Esophagus squamous epithelium (tissue), 4 donors: ENCODE data around the gene P2RX2.

ENCODE experiments used
- CTCF ChIP-seq, 6 experiments: fragments of 450-650 bp in 4 of 6; fragments of 200-600 bp in 2 of 6; sonication (generic) in 2 of 6; IDR thresholded peaks; one replicate each; pipeline ENCODE4 v1.5.1; 2016 to 2019; ENCODE audit warnings: antibody characterized with exemption in 6 of 6, mild to moderate bottlenecking in 4 of 6, moderate library complexity in 4 of 6
- POLR2A ChIP-seq, 4 donors: fragments of 450-650 bp; IDR thresholded peaks; one replicate each; pipeline ENCODE4 v1.6.1; 2017; ENCODE audit warnings: antibody characterized with exemption in 4 of 4, mild to moderate bottlenecking in 4 of 4, moderate library complexity in 3 of 4

GRCh38 chr12:132637811-132638210 lies 19.2 kb downstream of the P2RX2 start:
- TF ChIP-seq CTCF (IDR thresholded peaks at IDR 0.05) (no peak), POLR2A (IDR thresholded peaks at IDR 0.05) (no peak)
